ENCODE measurements around the gene OGA.

Gene OGA

DNA sequence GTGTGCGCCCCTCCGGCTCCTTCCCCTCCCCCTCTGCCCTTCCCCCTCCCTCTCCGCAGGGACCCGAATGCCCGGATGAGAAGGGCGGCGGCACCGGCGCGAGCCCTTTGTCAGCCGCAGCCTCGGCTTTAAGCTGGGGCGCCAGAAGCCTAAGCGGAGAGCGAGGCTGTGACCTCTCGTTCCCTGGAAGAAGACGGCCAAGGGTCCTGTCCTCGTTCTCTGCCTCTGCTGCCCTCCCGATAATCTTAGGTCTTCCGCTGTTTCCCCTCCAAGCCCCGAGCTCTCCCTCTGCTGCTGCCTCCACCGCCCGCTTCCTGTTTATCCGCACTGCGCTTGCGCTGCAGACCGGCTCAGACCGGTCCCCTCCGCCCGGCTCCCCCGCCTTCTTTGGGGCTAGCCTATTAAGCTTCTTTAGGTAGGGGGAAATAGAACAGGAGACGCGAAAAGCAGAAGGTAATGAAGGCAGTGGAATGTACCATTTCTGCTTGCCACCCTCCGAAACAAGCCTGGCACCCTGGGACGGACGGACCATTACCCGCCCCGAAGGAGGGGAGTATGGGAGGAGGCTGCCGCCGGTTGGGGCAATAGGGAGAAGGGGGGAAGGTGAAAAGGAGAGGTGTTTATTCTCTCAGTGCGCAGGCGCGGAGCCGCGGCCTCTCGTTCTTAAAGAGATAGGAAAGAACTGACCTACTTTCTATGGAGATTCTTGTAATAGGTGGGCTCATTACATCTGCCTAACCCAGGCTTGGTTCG is at the start of gene OGA:
OGA (minus strand) TSS at position 326 of the 753 bp plus-strand sequence. CDS start 422 bp downstream, outside the sequence.
- peak; percentile 77 for DNase-seq

DNA sequence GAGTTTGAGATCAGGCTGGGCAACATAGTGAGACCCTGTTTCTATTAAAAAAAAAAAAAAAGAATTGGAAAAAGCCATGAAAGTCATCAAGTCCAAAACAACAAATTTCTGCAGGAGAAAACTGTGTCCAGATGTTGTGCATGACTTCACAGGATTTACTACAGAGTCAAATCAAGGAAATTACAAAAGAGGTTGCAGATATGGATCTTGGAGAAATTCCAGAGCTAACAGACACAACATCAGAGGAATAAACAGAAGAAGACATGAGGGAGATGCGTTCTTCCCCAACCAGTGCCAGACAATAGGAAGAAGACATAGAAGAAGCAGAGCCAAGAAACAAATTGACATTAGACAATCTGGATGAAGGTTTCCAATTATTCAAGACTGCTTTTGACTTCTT is 49.7 kb upstream of the OGA start:
- no peak for DNase-seq

DNA sequence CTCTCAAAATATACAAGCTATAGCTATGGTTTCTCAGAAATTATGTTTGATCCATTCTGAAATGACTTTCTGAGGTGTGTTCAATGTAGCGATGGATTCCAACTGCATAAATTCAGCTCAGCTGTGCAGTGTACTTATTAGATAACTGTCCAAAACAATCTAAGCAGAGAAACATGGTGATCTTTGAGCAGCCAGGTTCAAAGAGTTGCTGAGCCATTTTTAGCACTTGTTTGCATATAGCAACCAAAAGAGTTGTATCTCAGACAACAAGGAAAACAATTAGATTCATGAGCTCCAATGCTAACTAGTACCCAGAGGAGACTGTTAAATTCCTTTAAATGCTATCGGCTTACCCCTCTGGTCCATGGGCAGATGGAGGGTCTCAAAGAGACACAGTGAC is 41.3 kb upstream of the OGA start:
- no peak for DNase-seq

DNA sequence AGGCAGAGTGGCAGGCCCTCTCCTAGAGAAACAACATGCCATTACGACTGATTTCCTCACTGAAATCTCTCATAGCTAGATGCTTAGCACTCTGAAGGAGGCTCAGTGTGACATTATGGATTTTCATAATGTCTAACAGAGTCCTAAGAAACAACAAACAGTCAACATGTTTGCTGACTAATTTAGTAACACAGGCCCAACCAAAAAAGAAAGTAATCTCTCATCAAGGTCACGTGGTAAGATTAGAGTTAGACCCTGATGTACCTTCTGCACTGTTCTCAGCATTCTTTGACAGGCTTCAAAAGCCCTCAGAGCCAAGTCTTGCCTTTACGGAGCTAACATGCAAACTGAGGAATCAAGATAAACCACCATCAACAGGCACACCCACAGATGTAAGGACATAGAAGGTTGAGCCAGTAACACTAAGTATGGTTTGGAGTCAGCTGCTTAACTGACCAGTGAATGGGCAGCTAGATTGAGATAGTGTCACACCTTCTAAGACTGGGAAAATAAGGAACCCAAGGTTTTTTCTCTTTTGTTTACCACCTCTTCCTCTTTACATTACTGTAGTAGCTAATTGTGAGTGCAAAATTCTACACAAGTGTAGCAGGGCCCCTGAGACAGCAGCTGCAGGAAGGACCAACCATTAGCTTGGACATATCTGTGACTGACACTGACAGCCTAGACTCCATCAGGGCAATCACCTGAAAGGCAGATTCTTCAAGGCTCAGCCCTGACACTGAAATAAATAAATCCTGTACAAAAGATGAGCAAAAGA is 40.7 kb upstream of the OGA start:
- no peak for DNase-seq

DNA sequence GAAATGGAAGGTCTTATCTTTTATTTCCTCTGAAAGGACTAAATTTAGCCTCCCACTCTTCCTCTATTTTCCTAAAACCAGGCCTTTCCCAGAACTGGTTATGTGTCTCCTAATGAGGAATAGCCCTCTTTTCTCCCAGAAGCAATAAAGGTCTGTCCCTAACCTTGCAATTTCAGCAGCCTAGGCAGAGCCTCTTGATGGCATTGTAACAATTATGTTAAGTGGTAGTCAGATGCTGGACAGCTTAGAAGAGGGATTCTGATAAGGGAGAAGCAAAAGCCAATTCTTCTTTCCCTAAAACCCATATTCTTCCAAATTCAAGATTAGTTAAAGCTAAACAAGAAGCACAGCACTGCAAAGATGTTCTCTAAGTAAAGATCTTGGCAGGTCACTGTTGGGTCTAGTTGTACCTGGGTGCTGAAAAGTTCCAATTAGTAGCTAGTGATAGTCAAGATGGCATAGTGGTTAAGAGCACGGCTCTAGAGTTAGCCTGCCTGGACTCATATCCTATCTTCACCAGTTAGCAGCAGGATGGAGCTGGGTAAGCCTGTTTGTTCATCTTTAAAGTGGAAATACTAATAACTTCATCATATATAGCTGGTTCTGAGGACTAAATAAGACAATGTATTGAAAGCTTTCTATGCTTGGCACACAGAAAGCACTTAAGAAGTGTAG is 39.7 kb upstream of the OGA start:
- DNase-seq = no peak

DNA sequence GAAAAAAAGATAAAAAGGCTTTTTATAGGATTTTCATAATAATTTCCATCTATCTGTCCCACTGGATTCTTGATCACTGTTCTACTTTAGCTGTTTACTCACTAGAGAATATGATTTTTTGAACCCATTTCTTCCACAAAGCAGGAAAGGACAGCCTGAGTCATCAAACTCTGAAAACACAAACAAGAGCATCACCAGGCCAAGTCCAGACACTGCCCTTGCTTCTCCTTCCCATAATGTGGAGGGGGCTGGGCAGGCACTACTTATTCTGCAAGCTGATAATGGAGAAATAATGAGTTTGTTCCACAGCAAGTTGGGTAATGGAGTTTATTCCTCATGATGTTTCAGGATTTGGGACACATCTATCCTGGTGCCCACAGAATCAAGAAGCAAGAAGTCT is 38.4 kb upstream of the OGA start:
- no peak for DNase-seq

DNA sequence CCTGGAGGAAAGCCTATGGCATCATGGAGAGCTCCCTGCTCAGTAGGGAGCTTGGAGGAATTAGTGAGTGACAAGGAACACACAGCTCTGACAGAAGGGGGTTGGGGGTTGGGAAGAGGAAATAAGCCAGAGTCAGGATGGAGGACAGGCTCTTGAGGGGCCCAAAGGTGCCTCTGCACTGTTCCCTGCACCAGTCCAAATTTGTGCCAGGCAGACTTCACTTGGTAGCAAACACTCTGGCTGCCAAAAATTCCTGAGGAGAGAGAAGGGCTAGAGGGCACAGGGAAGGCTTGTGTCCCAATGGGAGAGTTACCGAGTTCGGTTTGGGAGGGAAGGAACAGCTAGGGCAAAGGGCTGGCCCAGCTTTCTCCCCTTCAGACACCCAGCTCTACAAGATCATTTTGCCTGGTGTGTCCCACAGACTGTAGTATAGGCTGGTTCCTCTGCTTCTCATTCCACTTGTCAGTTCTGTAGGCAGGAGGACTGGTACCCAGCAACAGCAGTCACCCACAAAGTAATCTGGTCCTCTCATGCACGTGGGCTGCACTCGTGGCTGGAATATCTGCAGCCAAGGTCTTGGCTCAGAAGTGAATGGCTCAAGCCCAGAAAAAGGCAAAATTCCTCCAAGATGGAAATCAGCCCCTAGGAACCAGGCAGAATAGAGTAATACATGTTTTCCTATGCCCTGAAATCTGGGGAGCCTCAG is 33.3 kb upstream of the OGA start:
- DNase-seq = no peak

DNA sequence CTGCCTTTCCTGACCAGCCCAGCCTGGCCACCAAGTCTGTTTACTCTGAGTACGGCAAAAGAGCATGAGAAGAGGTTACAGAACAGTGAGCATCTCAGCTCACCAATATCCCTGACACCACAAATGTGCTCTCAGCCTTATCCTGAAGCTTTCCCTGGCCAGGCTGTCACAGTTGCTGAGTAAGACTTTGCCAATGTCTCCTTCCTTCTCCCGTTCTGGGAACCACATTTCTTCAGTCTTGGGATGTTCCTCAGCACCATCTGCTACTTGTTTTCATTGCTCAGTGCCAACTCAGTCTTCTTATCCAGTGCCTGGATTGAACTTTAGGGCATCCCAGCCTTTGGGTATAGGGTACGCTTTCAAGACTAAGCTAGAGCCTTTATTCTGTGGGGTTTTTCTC is 32.5 kb upstream of the OGA start:
- DNase-seq = no peak

DNA sequence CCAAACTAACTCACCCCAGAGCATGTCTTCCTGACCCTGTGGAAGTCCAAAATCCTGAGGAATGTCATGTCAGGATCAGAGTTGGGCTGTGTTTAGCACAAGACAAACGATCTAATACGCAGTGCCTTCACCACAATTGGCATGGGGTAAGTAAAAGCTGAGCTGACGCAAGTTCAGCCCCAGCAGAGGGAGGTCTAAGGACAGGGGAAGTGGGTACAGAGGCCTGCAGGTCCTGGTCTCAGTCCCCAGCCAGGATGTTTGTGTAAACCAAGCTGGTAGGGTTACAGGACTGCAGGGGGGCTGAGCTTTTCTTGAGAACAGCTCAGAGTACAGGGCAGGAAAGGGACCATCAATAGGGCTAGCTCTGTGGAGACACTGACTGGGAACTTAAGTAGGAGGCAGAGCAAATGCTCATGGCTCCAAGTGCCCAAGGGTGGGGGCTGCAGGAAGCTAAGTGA is 30.7 kb upstream of the OGA start:
- DNase-seq = no peak

DNA sequence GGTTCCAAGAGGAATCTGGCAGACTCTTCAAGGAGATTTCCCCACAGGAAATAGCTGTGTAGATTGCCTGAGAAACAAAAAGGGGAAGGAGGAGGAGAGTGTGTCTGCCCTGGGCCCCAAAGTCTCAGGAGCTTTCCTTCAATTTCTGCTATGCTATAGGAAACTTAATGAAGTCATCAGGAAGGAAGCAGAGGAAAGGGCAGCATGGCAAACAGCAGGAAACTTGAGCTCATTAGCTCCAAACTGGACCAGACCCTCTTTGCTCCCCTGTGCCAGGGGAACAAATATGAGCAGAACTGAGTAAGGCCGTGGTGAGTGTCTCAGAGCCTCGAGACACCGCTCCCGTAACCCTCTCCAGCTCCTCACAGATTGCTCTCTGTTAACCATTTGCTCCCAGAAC is 30.2 kb upstream of the OGA start:
- no peak for DNase-seq

DNA sequence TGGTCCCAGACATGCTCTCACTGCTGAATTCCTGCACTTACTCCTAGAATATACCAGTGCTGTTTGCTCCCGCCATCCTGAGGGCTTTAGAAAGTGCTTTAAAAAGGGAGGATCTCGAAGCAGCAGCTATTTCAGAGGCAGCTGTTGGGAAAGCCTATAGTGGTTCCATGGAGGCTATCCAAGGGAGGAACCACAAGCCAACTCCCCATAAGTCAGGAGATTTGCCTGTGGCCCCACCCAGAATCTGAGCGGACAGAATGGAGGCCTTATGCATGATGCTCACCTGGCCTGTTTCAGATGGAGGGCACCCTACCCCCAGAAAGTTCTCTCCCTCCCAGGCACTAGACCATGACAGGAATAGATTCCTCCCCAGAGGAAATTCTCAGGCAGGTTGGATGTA is 27.6 kb upstream of the OGA start:
- DNase-seq = no peak

DNA sequence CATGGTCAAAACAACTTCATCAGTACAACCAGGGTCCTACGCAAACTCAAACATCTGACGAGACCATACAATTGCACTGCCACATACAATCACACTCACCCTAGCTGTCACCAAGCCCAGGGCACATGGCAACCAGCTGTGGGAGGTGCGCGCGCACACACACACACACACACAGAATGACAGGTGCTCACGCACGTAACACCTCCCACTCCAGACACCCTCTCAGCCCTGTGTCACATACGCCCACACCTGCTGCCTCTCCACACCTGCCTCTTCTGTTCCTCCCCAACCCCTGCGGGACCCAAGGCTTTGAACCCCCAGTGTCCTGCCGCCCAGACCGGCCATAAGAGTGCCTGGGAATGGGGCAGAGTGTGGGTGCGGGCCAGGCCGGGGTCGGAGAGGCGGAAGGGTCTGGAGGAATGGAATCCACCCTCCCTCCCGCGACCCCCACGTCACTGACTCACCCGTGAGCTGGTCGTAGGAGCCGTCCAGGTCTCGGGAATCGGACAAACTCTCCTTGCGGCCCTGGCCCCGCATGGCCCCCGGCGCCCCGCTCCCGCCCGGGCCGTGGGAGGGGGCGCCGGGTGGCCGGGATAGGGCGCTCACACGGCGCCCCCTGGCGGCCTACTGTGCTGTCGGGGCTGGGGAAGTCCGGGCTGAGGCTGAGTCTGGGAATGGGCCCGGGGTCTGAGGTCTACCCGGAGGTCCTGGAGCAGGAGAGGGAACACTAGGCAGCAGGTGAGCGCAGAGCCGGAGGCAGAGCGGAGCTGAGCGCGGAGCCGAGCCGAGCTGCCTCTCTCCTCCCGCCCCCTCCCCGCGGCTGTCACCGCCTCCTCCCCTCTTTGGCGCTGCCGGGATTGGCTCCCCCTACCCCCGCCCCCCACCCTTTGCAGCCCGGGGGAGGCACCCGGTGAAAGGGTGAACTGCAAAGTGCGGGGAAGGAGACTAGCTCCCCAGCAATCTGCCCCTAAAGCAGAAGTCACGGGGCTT is 25.1 kb upstream of the OGA start, which contains the start of gene KCNIP2:
KCNIP2 (minus strand) TSS at position 769 of the 990 bp plus-strand sequence; CDS start at position 537, 232 bp downstream.
- peak; percentile 77 for DNase-seq

DNA sequence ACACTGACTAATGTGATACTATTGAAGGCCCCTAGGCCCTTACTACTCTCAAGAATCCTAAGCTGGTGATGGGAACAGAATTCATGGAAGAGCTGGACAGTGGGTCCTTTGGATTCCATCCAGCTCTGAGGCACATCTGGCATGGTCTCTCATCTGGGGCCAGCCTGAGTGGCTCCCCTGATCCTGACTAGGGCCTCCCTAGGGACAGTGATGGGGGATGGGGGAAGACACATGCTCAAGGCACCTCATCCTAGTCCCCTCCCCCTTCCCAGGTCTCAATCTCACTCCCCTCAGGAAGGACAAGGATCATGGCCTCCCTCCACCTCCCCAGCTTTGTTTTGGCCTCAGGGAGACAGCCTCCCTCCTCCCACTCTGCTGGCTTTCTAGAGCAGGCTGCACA is 23.6 kb upstream of the OGA start:
- no peak for DNase-seq

DNA sequence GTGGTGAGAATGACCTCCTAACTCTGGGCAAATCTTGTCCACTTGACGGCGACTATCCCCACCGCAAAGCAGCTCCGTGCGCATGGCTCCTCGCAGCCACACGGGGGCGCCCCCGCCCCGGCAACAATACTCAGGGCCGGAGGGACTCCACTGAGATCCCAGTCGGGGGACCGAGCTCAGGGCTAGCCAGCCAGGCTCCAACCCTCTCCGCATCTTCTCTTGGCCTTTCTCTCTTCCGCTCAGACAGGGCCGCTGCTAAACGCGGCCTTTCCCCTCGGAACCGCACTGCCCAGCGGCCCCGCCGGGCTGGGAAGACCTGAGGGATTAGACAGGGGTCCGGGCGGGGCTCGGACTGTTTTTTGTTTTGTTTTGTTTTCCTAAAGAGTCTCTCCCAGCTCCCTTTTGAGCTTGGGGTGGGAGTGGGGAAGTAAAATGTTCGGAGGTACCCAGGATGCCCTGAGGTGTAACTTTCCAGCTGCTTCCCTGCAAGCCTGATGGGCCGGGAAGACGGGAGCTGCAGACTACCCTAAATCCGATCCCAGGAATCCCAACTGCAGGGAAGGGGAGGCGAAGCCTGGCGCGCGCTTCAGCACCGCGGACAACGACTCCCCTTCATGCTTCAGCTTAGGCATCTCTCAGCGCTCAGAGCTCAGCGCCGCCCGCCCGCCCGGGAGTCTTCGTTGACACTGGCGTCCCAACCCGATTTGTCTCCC is 22.7 kb upstream of the OGA start:
- DNase-seq = peak; percentile 98

DNA sequence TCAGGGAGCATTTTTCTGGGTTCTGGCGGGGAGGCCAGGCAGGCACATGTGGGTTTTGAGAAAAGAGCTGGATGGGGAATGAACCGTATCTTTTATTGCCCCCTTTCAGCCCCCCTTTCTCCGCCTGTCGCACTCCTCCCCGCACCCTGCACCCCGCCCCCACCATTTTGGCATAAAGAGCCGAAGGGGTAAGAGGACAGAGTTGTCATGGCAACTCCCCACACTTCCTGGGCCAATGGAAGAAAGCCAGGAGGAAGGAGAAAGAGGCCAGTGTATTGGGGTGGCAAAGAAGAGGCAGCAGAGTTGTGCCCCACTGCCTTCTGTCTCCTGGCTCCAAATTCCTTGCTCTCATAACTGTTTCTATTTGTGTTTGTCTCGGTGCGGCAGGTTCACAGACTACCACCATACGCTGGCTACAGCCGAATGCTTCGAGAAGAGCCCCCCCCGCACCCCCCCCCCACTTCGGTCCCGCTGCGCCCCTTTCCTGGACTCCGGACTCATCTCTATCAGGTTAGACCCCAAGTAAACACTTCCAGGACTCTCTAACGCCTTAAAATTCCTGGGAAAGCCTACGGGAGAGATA is 21.9 kb upstream of the OGA start:
- DNase-seq = no peak

DNA sequence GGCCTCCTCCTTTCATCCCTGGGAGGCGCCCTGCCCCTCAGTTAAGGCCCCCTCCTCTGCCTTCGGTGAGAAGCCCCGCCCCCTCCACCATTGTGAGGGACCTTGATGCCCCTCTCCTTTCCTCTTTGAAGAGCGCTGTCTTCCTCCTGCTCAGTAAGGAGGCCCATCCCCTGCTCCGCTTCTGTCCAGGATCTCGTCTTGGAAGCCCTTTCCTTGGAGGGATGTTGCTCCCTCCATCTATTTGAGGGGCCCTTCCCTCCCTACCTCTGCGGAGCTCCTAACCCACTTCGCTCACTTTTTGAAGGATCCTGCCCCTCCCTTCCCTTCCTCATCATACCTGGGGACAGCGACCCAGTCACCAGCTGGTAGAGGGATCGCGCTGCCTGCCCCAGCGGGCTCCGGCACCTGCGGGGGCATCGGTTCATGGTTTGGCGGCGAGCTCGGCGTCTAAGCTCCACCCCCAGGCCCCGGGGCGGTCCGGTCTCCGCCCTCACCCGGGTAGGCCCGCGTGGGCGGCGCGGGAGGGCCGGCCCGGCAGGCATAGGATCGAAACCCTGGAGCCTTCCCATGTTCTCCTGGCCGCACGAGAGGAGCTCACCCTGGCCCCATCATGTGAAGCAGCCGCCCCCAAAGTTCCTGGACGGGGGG is 21.3 kb upstream of the OGA start:
- no peak for DNase-seq

DNA sequence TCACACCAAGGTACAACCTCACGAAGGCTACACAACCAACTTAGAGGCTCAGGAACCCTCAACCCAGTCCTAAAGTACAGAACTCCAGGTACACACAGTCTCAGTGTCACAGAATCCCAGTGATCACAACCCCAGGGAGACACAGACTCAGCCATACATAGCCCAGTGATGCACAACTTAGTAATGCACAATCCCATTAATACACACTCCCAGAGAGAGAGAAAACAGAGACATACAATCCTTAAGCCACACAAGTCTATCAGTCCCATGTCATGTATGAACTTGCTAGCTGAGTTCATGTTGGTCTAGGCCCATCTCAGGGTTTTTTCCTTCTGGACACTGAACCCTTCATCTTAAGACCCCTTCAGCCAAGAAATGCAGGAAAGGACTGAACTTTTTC is 20.8 kb upstream of the OGA start:
- DNase-seq = no peak

DNA sequence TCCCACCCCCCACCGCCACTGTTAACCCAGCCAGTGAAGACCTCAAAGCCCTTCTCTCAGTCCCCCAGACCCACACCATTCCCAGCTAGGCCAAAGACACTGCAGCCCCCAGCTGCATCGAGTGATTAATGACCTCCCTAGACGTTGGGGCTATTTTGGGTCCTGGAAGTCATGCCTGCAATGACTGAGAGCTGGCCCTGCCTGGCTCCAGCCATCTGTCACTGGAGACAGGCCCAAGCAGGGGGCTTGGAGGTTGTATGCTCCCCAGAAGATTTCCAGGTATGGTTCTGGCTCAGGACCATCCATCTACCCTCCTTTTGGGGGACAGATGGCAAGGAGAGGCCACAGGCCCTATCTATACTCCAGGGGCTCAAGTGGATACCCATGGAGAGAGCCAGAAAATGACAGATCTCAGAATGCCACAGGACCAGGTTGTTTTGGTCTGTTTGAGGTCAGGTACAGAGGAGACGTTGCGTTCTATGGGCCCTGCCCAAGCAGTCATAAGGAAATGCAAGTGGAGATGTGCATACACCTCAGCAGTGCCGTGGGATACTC is 20.2 kb upstream of the OGA start:
- no peak for DNase-seq

DNA sequence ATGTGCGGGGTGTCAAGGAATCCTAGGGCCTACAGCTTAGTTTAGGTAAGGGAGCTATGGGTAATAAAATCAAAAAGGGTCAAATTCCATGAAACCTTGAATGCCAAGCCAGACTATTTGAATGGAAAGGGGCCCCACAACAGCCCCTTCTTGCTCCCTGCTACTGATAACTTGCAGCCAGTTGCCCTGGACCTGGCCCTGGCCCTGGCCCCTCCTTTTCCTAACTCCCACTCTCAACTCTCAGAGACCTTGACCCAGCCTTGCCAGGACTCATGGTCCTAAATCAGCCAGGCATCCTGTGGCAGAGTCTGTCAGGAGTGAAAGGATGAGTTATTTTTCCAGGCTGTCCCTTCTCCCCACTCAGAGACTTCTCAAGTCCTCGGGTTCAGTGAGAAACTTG is 19.5 kb upstream of the OGA start:
- DNase-seq = no peak

DNA sequence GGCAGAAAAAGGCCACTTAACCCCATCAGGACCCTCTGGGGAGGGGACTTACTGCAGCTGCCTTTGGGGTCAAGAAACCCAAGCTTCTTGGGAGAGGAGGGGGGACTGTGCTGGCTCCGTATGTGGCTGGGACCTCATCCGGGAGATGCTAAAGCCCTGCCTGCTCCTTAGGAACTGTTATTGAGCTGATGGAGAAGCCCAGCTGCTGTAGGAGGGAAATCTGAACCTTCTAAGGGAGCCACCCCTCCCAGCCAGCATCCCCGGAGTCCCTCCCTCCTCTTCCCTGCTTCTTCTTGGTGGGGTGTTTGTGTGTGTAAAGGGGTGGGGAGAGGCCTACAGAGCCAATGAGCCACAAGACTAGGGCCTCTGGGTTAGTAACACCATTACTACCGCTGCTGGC is 17.1 kb upstream of the OGA start:
- DNase-seq = no peak
